ENCODE data around the gene NECTIN2. TPM values are rescaled to one million over a fixed set of nuclear protein-coding genes. Genes with fewer than 3 reads are reported as not detected.
"Not testable (repeated sequence)": the region's sequence is repeated elsewhere in the genome, so short reads cannot be mapped to it uniquely, and the experiment has no call there.

NECTIN2 gene
- total RNA-seq, 1 experiment from 2014 or later, result 104 TPM

GRCh38 chr19:44824761-44825160 lies 21.3 kb upstream of the NECTIN2 start:
- in situ Hi-C loops (cut with HindIII; ENCODE audit: low pct_unique_long_range_greater_than_20kb, low sequenced_read_pairs), result no loop called here
- intact Hi-C loops (cut with micrococcal nuclease; ENCODE audit: unreplicated experiment), result no loop called here
- H3K27me3 ChIP-seq (ENCODE audit: control insufficient read depth, insufficient read depth, low read length), result no peaks in the 10 kb centered on the region
- no peak for DNase-seq (ENCODE audit: low read depth, low spot score)
- H3K27ac ChIP-seq (ENCODE audit: low read length), result no peak overlapping the region
- BruUV-seq (replicated peaks), result no TSS peak
- TF ChIP-seq SIN3A (IDR thresholded peaks at IDR 0.05; ENCODE audit: borderline replicate concordance, insufficient read depth, low read depth, low read length), result no peak
- TF ChIP-seq POLR2AphosphoS5 (IDR thresholded peaks at IDR 0.05; ENCODE audit: low read depth, low read length), result no peak
- no peak for TF ChIP-seq CTCF (IDR thresholded peaks at IDR 0.05)
- TF ChIP-seq TCF7L2 (IDR thresholded peaks at IDR 0.05; ENCODE audit: low read depth, low read length), result no peak
- TF ChIP-seq, protein P1, sequence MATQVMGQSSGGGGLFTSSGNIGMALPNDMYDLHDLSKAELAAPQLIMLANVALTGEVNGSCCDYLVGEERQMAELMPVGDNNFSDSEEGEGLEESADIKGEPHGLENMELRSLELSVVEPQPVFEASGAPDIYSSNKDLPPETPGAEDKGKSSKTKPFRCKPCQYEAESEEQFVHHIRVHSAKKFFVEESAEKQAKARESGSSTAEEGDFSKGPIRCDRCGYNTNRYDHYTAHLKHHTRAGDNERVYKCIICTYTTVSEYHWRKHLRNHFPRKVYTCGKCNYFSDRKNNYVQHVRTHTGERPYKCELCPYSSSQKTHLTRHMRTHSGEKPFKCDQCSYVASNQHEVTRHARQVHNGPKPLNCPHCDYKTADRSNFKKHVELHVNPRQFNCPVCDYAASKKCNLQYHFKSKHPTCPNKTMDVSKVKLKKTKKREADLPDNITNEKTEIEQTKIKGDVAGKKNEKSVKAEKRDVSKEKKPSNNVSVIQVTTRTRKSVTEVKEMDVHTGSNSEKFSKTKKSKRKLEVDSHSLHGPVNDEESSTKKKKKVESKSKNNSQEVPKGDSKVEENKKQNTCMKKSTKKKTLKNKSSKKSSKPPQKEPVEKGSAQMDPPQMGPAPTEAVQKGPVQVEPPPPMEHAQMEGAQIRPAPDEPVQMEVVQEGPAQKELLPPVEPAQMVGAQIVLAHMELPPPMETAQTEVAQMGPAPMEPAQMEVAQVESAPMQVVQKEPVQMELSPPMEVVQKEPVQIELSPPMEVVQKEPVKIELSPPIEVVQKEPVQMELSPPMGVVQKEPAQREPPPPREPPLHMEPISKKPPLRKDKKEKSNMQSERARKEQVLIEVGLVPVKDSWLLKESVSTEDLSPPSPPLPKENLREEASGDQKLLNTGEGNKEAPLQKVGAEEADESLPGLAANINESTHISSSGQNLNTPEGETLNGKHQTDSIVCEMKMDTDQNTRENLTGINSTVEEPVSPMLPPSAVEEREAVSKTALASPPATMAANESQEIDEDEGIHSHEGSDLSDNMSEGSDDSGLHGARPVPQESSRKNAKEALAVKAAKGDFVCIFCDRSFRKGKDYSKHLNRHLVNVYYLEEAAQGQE (IDR thresholded peaks at IDR 0.05; ENCODE audit: insufficient read depth in 1 of 2, low read depth in 2 of 2, low read length in 1 of 2), result no peak
- H3K4me1 ChIP-seq (ENCODE audit: control insufficient read depth, insufficient read depth, low read length), result no peaks in the 10 kb centered on the region
- ChIA-PET POLR2A (no interaction called here), CTCF (no interaction called here)
- H3K4me3 ChIP-seq (ENCODE audit: low read depth in 2 of 2, low read length in 2 of 2), result no peak overlapping the region
- ATAC-seq, result no peak
- H3K36me3 ChIP-seq (ENCODE audit: control insufficient read depth, insufficient read depth, low read length), result no peaks in the 10 kb centered on the region
- no peaks in the 10 kb centered on the region for H3K9me3 ChIP-seq (ENCODE audit: control insufficient read depth, insufficient read depth, low read depth, low read length)

DNA sequence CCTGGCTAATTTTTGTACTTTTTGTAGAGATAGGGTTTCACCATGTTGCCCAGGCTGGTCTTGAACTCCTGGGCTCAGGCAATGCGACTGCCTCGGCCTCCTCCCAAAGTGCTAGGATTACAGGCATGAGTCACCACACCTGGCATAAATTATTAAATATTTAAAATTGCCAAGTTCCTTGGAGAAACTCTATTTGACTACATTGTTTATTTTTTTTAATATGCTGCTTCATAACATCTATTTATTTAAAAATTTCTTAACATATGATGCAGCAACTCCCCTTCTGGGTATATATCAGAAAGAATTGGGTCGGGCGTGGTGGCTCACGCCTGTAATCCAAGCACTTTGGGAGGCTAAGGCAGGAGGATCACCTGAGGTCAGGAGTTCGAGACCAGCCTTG lies 13.2 kb upstream of the NECTIN2 start:
- H3K27me3 ChIP-seq (ENCODE audit: control insufficient read depth, insufficient read depth, low read length); H3K4me1 ChIP-seq (ENCODE audit: control insufficient read depth, insufficient read depth, low read length); H3K9me3 ChIP-seq (ENCODE audit: control insufficient read depth, insufficient read depth, low read depth, low read length); intact Hi-C loops (cut with micrococcal nuclease; ENCODE audit: unreplicated experiment); H3K36me3 ChIP-seq (ENCODE audit: control insufficient read depth, insufficient read depth, low read length); ATAC-seq; CTCF ChIA-PET; POLR2A ChIA-PET; in situ Hi-C loops (cut with HindIII; ENCODE audit: low pct_unique_long_range_greater_than_20kb, low sequenced_read_pairs); BruUV-seq (replicated peaks); H3K27ac ChIP-seq (ENCODE audit: low read length); H3K4me3 ChIP-seq (ENCODE audit: low read depth in 2 of 2, low read length in 2 of 2); DNase-seq (ENCODE audit: low read depth, low spot score): not testable (repeated sequence)

DNA sequence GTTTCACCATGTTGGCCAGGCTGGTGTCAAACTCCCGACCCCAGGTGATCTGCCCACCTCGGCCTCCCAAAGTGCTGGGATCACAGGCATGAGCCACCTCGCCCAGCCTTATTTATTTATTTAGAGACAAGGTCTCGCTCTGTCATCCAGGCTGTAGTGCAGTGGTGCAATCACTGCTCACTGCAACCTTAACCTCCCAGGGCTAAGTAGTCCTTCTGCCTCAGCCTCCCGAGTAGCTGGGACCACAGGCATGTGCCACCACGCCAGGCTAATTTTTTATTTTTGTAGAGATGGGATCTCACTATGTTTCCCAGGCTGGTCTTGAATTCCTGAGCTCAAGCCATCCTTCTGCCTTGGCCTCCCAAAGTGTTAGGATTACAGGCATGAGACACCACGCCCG lies 11.7 kb upstream of the NECTIN2 start:
- POLR2A ChIA-PET, result interaction anchor here (0.6 kb wide), 1 partner anchor 192 kb away, joined by 6 read pairs; no protein-coding TSS in a partner anchor
- intact Hi-C loops (cut with micrococcal nuclease; ENCODE audit: unreplicated experiment); H3K4me1 ChIP-seq (ENCODE audit: control insufficient read depth, insufficient read depth, low read length); H3K27me3 ChIP-seq (ENCODE audit: control insufficient read depth, insufficient read depth, low read length); in situ Hi-C loops (cut with HindIII; ENCODE audit: low pct_unique_long_range_greater_than_20kb, low sequenced_read_pairs); BruUV-seq (replicated peaks); DNase-seq (ENCODE audit: low read depth, low spot score); CTCF ChIA-PET; H3K36me3 ChIP-seq (ENCODE audit: control insufficient read depth, insufficient read depth, low read length); H3K27ac ChIP-seq (ENCODE audit: low read length); H3K4me3 ChIP-seq (ENCODE audit: low read depth in 2 of 2, low read length in 2 of 2); ATAC-seq; H3K9me3 ChIP-seq (ENCODE audit: control insufficient read depth, insufficient read depth, low read depth, low read length): not testable (repeated sequence)
